PFSK-1 (cell line): Measurements from ENCODE around the gene SLC13A5. TPM values are rescaled to one million over a fixed set of nuclear protein-coding genes. Genes with fewer than 3 reads are reported as not detected.

ENCODE experiments used
- FOXP2 ChIP-seq: optimal IDR thresholded peaks from 2 replicates; pipeline ENCODE3; 2011; ENCODE audit warnings: borderline replicate concordance, control low read depth, inconsistent platforms; ENCODE audit not compliant: insufficient read depth; ENCODE audit errors: extremely low read length, extremely low read depth
- POLR2AphosphoS5 ChIP-seq: IDR thresholded peaks from 2 replicates; pipeline ENCODE4 v1.6.1; 2012; ENCODE audit warnings: low read depth, mild to moderate bottlenecking, control low read depth, low read length, moderate library complexity
- REST ChIP-seq, 2 experiments: IDR thresholded peaks; 2 replicates each; pipeline versions ENCODE4 v1.6.1 to v1.8.0; 2011 to 2012; ENCODE audit warnings: low read depth in 2 of 2, low read length in 2 of 2, control low read depth in 1 of 2, inconsistent platforms in 1 of 2, mild to moderate bottlenecking in 1 of 2, moderate library complexity in 1 of 2; ENCODE audit not compliant: insufficient read depth in 1 of 2
- SIN3A ChIP-seq: IDR thresholded peaks from 2 replicates; pipeline ENCODE4 v1.6.1; 2012; ENCODE audit warnings: mild to moderate bottlenecking, low read length, moderate library complexity, borderline replicate concordance; ENCODE audit not compliant: insufficient read depth
- TAF1 ChIP-seq: IDR thresholded peaks from 2 replicates; pipeline ENCODE4 v1.6.1; 2012; ENCODE audit warnings: low read length, control low read depth, borderline replicate concordance; ENCODE audit not compliant: insufficient read depth
- polyA plus RNA-seq: library from polyadenylated mRNA; unstranded; fragments of >200 nt; gene quantifications from one replicate; pipeline ENCODE4 v1.2.1, GENCODE V29; 2012; ENCODE audit warnings: low read depth, missing spikeins; ENCODE audit not compliant: insufficient read length

SLC13A5 gene
- not detected for polyA plus RNA-seq

GRCh38 chr17:6713130-6713917 is at the start of gene SLC13A5:
TSS of gene SLC13A5 (minus strand) at chr17:6713369. CDS start at chr17:6713333, 36 bp downstream.
- TF ChIP-seq POLR2AphosphoS5, result no peak
- no peak for TF ChIP-seq FOXP2
- TF ChIP-seq REST (IDR thresholded peaks at IDR 0.05; ENCODE audit: insufficient read depth in 1 of 2, low read depth in 2 of 2, low read length in 2 of 2), result no peak
- no peak for TF ChIP-seq SIN3A
- TF ChIP-seq TAF1, result no peak

GRCh38 chr17:6761779-6762178 is 48.6 kb upstream of the SLC13A5 start:
- TF ChIP-seq SIN3A (no peak), REST (IDR thresholded peaks at IDR 0.05; ENCODE audit: insufficient read depth in 1 of 2, low read depth in 2 of 2, low read length in 2 of 2) (no peak)

GRCh38 chr17:6757747-6758146 is 44.6 kb upstream of the SLC13A5 start:
- TF ChIP-seq REST (IDR thresholded peaks at IDR 0.05; ENCODE audit: insufficient read depth in 1 of 2, low read depth in 2 of 2, low read length in 2 of 2) (no peak), SIN3A (no peak), TAF1 (no peak), FOXP2 (no peak), POLR2AphosphoS5 (no peak)

GRCh38 chr17:6756425-6757031 is 43.4 kb upstream of the SLC13A5 start:
- TF ChIP-seq POLR2AphosphoS5 (no peak), FOXP2 (no peak), REST (IDR thresholded peaks at IDR 0.05; ENCODE audit: insufficient read depth in 1 of 2, low read depth in 2 of 2, low read length in 2 of 2) (no peak), TAF1 (no peak), SIN3A (no peak)
